Liver (tissue), 9 donors: ENCODE measurements around the gene SELENOH. TPM values are rescaled to one million over a fixed set of nuclear protein-coding genes. Genes with fewer than 3 reads are reported as not detected.

Source experiments
- DNase-seq: peaks from one replicate; pipeline ENCODE4 v3.0.0-alpha.2; 2017; ENCODE audit warnings: low spot score
- H3K27ac ChIP-seq, 2 donors: one replicate each; pipeline ENCODE4 v1.7.0; 2013; ENCODE audit warnings: inconsistent platforms in 2 of 2, low read length in 2 of 2, control low read depth in 1 of 2, low read depth in 1 of 2, mild to moderate bottlenecking in 1 of 2
- H3K27me3 ChIP-seq, 4 donors: one replicate each; pipeline versions ENCODE4 v1.6.1 to v1.7.0; 2013; ENCODE audit warnings: low read length in 3 of 4, inconsistent platforms in 1 of 4, mild to moderate bottlenecking in 1 of 4, moderate library complexity in 1 of 4; ENCODE audit not compliant: control insufficient read depth in 4 of 4, insufficient read depth in 4 of 4
- H3K36me3 ChIP-seq, 4 donors: one replicate each; pipeline versions ENCODE4 v1.6.1 to v1.7.0; 2013; ENCODE audit warnings: low read length in 3 of 4, mild to moderate bottlenecking in 3 of 4, low read depth in 1 of 4, moderate library complexity in 1 of 4; ENCODE audit not compliant: control insufficient read depth in 4 of 4, insufficient read depth in 3 of 4
- H3K4me1 ChIP-seq, 4 donors: one replicate each; pipeline versions ENCODE4 v1.6.1 to v1.7.0; 2013; ENCODE audit warnings: low read length in 3 of 4, mild to moderate bottlenecking in 3 of 4, moderate library complexity in 1 of 4; ENCODE audit not compliant: control insufficient read depth in 4 of 4, insufficient read depth in 4 of 4
- H3K4me3 ChIP-seq, 3 donors: one replicate each; pipeline versions ENCODE4 v1.6.1 to v1.7.0; 2013; ENCODE audit warnings: low read length in 3 of 3, control low read depth in 1 of 3, low read depth in 1 of 3, mild to moderate bottlenecking in 1 of 3
- H3K9ac ChIP-seq, 2 donors: one replicate each; pipeline ENCODE4 v1.7.0; 2013; ENCODE audit warnings: low read length in 2 of 2, mild to moderate bottlenecking in 2 of 2, moderate library complexity in 2 of 2, control low read depth in 1 of 2, low read depth in 1 of 2
- H3K9me3 ChIP-seq, 4 donors: one replicate each; pipeline versions ENCODE4 v1.6.1 to v1.7.0; 2013; ENCODE audit warnings: low read length in 3 of 4; ENCODE audit not compliant: control insufficient read depth in 4 of 4
- FOXA1 ChIP-seq: IDR thresholded peaks from 2 replicates; pipeline ENCODE4 v1.6.1; 2016; ENCODE audit warnings: antibody characterized with exemption
- FOXA2 ChIP-seq: IDR thresholded peaks from 2 replicates; pipeline ENCODE4 v1.6.1; 2016; ENCODE audit warnings: antibody characterized with exemption
- GABPA ChIP-seq, 2 donors: IDR thresholded peaks in 1 of 2; conservative IDR thresholded peaks in 1 of 2; 2 replicates each; pipeline ENCODE4 v1.6.1; 2016; ENCODE audit warnings: antibody characterized with exemption in 2 of 2, mild to moderate bottlenecking in 1 of 2, moderate library complexity in 1 of 2
- HNF4A ChIP-seq, 2 donors: conservative IDR thresholded peaks; 2 replicates each; pipeline ENCODE4 v1.6.1; 2016; ENCODE audit warnings: antibody characterized with exemption in 2 of 2, mild to moderate bottlenecking in 2 of 2
- HNF4G ChIP-seq: IDR thresholded peaks from 2 replicates; pipeline ENCODE4 v1.6.1; 2016; ENCODE audit warnings: antibody characterized with exemption
- JUND ChIP-seq, 2 donors: IDR thresholded peaks; 2 replicates each; pipeline ENCODE4 v1.6.1; 2016; ENCODE audit warnings: antibody characterized with exemption in 2 of 2
- RAD21 ChIP-seq, 2 donors: IDR thresholded peaks; 2 replicates each; pipeline ENCODE4 v1.6.1; 2016; ENCODE audit warnings: antibody characterized with exemption in 2 of 2, mild to moderate bottlenecking in 2 of 2
- RXRA ChIP-seq, 2 donors: IDR thresholded peaks; 2 replicates each; pipeline ENCODE4 v1.6.1; 2017 to 2018; ENCODE audit warnings: antibody characterized with exemption in 2 of 2, mild to moderate bottlenecking in 1 of 2
- SP1 ChIP-seq: IDR thresholded peaks from 2 replicates; pipeline ENCODE4 v1.6.1; 2018; ENCODE audit warnings: antibody characterized with exemption, mild to moderate bottlenecking
- TAF1 ChIP-seq: conservative IDR thresholded peaks from 2 replicates; pipeline ENCODE4 v1.6.1; 2016; ENCODE audit warnings: antibody characterized with exemption, mild to moderate bottlenecking
- YY1 ChIP-seq: IDR thresholded peaks from 2 replicates; pipeline ENCODE4 v1.6.1; 2016; ENCODE audit warnings: antibody characterized with exemption, mild to moderate bottlenecking
- WGBS: extraction: QIAGEN DNeasy Blood & Tissue Kit; methylation state at CpG from one replicate; pipeline ENCODE4 v1.1.7; 2013; 5-methylcytosine and 5-hydroxymethylcytosine counted together
- polyA plus RNA-seq, 2 donors: library from polyadenylated mRNA; stranded (reverse) in 1 of 2; unstranded in 1 of 2; fragments of 200-250 nt in 1 of 2; fragments of >200 nt in 1 of 2; fragmentation: Nextera tagmentation in 1 of 2; extraction: Ambion mirVana in 1 of 2; gene quantifications; one replicate each; pipeline versions ENCODE4 v1.2.1 to v1.2.3, GENCODE V29; 2013 to 2015
- total RNA-seq, 2 donors: library from RNA; depleted of rRNA; stranded (reverse); fragments of >200 nt; gene quantifications; one replicate each; pipeline ENCODE4 v1.2.3, GENCODE V29; 2014
- TF ChIP-seq, protein P1 (sequence below): IDR thresholded peaks from 2 replicates; pipeline ENCODE4 v1.6.1; 2016; ENCODE audit warnings: antibody characterized with exemption
- TF ChIP-seq, protein P2 (sequence below): fragments of 150-350 bp; IDR thresholded peaks from 2 replicates; pipeline ENCODE4 v1.5.1; 2017; ENCODE audit warnings: improper control_type of control experiment, low read depth, low read length; ENCODE audit not compliant: missing input control
- TF ChIP-seq, protein P3 (sequence below): IDR thresholded peaks from 2 replicates; pipeline ENCODE4 v1.6.1; 2016; ENCODE audit warnings: antibody characterized with exemption
- TF ChIP-seq, protein P4 (sequence below): IDR thresholded peaks from 2 replicates; pipeline ENCODE4 v1.6.1; 2016; ENCODE audit warnings: antibody characterized with exemption, mild to moderate bottlenecking
- donor health status: healthy.
- donor health status: healthy.
- donor health status: healthy.
- donor health status: healthy.
- donor health status: healthy.

Gene SELENOH
- total and polyA plus RNA-seq, 4 donors: 42.2 to 129 (median 71.4) TPM

DNA sequence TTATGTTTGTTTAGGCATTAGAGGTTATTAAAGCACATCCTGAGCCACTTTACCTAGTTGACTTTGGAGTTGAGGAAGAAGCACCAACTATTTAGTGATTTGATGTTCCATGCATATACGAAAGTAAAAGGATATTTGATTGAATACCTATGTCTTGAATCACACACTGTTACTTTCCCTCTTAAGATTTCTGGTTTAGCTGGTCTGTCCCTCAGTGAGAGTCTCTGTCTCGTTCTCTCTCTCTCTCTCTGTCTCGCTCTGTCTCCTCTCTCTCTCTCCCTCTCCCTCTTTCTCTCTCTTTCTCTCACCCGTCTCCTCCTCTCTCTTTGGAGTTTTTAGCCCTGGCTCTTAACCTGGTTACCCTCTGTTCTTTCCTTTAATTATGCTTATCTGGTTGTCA, 31.3 kb downstream of the SELENOH start:
- Histone ChIP-seq H3K27me3 (no peaks in the 10 kb centered on the region), H3K4me1 (peaks cover 20 to 65% (median 60%) of the 10 kb centered on the region in 4 donors), H3K27ac (no peak overlapping the region), H3K9me3 (no peaks in the 10 kb centered on the region), H3K4me3 (no peak overlapping the region), H3K36me3 (no peaks in the 10 kb centered on the region), H3K9ac (no peak overlapping the region)
- no peak for TF ChIP-seq RXRA (IDR thresholded peaks at IDR 0.05)
- no peak for TF ChIP-seq GABPA (IDR thresholded peaks at IDR 0.05 in 1 of 2, conservative IDR thresholded peaks at IDR 0.05 in 1 of 2)
- TF ChIP-seq HNF4A (conservative IDR thresholded peaks at IDR 0.05): no peak
- no peak for TF ChIP-seq YY1
- TF ChIP-seq, protein P1, sequence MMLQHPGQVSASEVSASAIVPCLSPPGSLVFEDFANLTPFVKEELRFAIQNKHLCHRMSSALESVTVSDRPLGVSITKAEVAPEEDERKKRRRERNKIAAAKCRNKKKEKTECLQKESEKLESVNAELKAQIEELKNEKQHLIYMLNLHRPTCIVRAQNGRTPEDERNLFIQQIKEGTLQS: no peak
- no peak for TF ChIP-seq FOXA2
- no peak for TF ChIP-seq SP1
- TF ChIP-seq, protein P2, sequence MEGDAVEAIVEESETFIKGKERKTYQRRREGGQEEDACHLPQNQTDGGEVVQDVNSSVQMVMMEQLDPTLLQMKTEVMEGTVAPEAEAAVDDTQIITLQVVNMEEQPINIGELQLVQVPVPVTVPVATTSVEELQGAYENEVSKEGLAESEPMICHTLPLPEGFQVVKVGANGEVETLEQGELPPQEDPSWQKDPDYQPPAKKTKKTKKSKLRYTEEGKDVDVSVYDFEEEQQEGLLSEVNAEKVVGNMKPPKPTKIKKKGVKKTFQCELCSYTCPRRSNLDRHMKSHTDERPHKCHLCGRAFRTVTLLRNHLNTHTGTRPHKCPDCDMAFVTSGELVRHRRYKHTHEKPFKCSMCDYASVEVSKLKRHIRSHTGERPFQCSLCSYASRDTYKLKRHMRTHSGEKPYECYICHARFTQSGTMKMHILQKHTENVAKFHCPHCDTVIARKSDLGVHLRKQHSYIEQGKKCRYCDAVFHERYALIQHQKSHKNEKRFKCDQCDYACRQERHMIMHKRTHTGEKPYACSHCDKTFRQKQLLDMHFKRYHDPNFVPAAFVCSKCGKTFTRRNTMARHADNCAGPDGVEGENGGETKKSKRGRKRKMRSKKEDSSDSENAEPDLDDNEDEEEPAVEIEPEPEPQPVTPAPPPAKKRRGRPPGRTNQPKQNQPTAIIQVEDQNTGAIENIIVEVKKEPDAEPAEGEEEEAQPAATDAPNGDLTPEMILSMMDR: no peak
- no peak for TF ChIP-seq JUND (IDR thresholded peaks at IDR 0.05)
- TF ChIP-seq, protein P3, sequence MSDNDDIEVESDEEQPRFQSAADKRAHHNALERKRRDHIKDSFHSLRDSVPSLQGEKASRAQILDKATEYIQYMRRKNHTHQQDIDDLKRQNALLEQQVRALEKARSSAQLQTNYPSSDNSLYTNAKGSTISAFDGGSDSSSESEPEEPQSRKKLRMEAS: no peak
- TF ChIP-seq FOXA1: no peak
- no peak for TF ChIP-seq TAF1
- TF ChIP-seq, protein P4, sequence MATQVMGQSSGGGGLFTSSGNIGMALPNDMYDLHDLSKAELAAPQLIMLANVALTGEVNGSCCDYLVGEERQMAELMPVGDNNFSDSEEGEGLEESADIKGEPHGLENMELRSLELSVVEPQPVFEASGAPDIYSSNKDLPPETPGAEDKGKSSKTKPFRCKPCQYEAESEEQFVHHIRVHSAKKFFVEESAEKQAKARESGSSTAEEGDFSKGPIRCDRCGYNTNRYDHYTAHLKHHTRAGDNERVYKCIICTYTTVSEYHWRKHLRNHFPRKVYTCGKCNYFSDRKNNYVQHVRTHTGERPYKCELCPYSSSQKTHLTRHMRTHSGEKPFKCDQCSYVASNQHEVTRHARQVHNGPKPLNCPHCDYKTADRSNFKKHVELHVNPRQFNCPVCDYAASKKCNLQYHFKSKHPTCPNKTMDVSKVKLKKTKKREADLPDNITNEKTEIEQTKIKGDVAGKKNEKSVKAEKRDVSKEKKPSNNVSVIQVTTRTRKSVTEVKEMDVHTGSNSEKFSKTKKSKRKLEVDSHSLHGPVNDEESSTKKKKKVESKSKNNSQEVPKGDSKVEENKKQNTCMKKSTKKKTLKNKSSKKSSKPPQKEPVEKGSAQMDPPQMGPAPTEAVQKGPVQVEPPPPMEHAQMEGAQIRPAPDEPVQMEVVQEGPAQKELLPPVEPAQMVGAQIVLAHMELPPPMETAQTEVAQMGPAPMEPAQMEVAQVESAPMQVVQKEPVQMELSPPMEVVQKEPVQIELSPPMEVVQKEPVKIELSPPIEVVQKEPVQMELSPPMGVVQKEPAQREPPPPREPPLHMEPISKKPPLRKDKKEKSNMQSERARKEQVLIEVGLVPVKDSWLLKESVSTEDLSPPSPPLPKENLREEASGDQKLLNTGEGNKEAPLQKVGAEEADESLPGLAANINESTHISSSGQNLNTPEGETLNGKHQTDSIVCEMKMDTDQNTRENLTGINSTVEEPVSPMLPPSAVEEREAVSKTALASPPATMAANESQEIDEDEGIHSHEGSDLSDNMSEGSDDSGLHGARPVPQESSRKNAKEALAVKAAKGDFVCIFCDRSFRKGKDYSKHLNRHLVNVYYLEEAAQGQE: no peak
- TF ChIP-seq RAD21 (IDR thresholded peaks at IDR 0.05): no peak
- TF ChIP-seq HNF4G: no peak
- DNase-seq: no peak
- 80% methylated on average over 4 of the region's 4 CpGs for WGBS

DNA sequence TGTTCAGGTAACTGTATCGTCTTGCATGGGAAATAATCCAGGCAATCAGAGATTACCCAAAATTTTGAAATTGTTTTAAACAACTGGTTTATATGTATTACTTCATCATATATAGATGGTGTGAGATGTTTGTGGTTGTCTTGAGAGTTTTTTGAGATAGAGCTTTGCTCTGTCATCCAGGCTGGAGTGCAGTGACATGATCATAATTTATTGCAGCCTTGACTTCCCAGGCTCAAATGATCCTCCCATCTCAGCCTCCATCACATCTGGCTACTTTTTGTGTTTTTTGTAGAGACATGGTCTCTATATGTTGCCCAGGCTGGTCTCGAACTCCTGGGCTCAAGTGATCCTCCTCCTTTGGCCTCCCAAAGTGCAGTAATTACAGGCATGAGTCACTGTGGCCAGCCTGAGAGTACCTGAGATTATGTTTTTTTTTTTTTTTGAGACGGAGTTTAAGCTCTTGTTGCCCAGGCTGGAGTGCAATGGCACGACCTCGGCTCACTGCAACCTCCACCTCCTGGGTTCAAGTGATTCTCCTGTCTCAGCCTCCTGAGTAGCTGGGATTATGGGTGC, 31.8 kb downstream of the SELENOH start:
- TF ChIP-seq, protein P4: no peak
- TF ChIP-seq, protein P1: no peak
- no peak for TF ChIP-seq HNF4A (conservative IDR thresholded peaks at IDR 0.05)
- H3K27ac ChIP-seq: no peak overlapping the region
- no peak for DNase-seq
- no peak overlapping the region for H3K9ac ChIP-seq
- no peaks in the 10 kb centered on the region for H3K9me3 ChIP-seq
- H3K27me3 ChIP-seq: no peaks in the 10 kb centered on the region
- peaks cover 18 to 70% (median 65%) of the 10 kb centered on the region in 4 donors for H3K4me1 ChIP-seq
- no peaks in the 10 kb centered on the region for H3K36me3 ChIP-seq
- no peak overlapping the region for H3K4me3 ChIP-seq
- WGBS: 84% methylated on average over 5 of the region's 5 CpGs
